ENCODE results near the gene SCLY. TPM values are rescaled to one million over a fixed set of nuclear protein-coding genes. Genes with fewer than 3 reads are reported as not detected.

SCLY gene
- total and polyA plus RNA-seq, 2 of the 8 experiments (the other 6 are each of a cell fraction or from before 2014, with no cell fraction given) = 79.0 to 79.5 TPM

- H3K27me3 ChIP-seq (replicated peaks in 1 of 4; ENCODE audit: control insufficient read depth in 3 of 4, extremely low read depth in 1 of 4, insufficient read depth in 3 of 4, low read length in 3 of 4) = no peaks in the 10 kb centered on the region
- H3K18ac ChIP-seq (ENCODE audit: extremely low read depth, low read length) = no peak overlapping the region
- H2BK12ac ChIP-seq (ENCODE audit: low read depth, low read length) = no peak overlapping the region
- no peak overlapping the region for H3K4me3 ChIP-seq (ENCODE audit: extremely low read depth in 1 of 4, insufficient read depth in 2 of 4, low read depth in 3 of 4, low read length in 4 of 4)
- no peak overlapping the region for H3K27ac ChIP-seq (ENCODE audit: low read depth, low read length)
- peaks cover 14 to 67% (median 46%) of the 10 kb centered on the region in 4 experiments for H3K36me3 ChIP-seq (ENCODE audit: control insufficient read depth in 2 of 4, insufficient read depth in 4 of 4, low read length in 3 of 4)
- H3K23me2 ChIP-seq (ENCODE audit: low read depth, low read length) = peaks cover 6% of the 10 kb centered on the region; the same call in 1 of the 2 replicates
- H3K23ac ChIP-seq (ENCODE audit: insufficient read length) = no peak overlapping the region
- no peak overlapping the region for H2BK120ac ChIP-seq (replicated peaks; ENCODE audit: low read depth, low read length)
- H3K56ac ChIP-seq (replicated peaks; ENCODE audit: insufficient read length, low read depth, low read length) = no peak overlapping the region
- H2AFZ ChIP-seq (ENCODE audit: low read length) = no peak overlapping the region
- no peak overlapping the region for H3K4me2 ChIP-seq (ENCODE audit: insufficient read depth in 1 of 2, low read depth in 2 of 2, low read length in 2 of 2)
- TF ChIP-seq TEAD4 (IDR thresholded peaks at IDR 0.05; ENCODE audit: low read depth, low read length) (no peak), SIRT6 (IDR thresholded peaks at IDR 0.05; ENCODE audit: low read length) (no peak), SAP30 (IDR thresholded peaks at IDR 0.05; ENCODE audit: insufficient read depth, insufficient replicate concordance, low read length) (no peak), EP300 (IDR thresholded peaks at IDR 0.05; ENCODE audit: borderline replicate concordance in 1 of 2, low read depth in 2 of 2, low read length in 2 of 2) (no peak), SUZ12 (IDR thresholded peaks at IDR 0.05; ENCODE audit: low read length) (no peak), CBX8 (IDR thresholded peaks at IDR 0.05; ENCODE audit: borderline replicate concordance, low read depth, low read length) (no peak), GTF2F1 (IDR thresholded peaks at IDR 0.05; ENCODE audit: borderline replicate concordance, low read depth, low read length) (no peak)
- no peak overlapping the region for H2BK20ac ChIP-seq (ENCODE audit: low read length)
- no peak overlapping the region for H3K14ac ChIP-seq (ENCODE audit: insufficient read length)
- H3K9me3 ChIP-seq (ENCODE audit: insufficient read depth in 2 of 2, low read depth in 1 of 2, low read length in 1 of 2) = no peaks in the 10 kb centered on the region
- H3K4me1 ChIP-seq (replicated peaks in 1 of 4; ENCODE audit: control insufficient read depth in 3 of 4, insufficient read depth in 4 of 4, low read length in 3 of 4) = peaks cover 0 to 7% (median 3%) of the 10 kb centered on the region in 4 experiments; a peak in 5 of 7 replicates
- H4K5ac ChIP-seq (ENCODE audit: insufficient read length, low read depth, low read length) = no peak overlapping the region
- H3K4ac ChIP-seq (replicated peaks; ENCODE audit: insufficient read length, low read depth, low read length) = no peak overlapping the region
- H3K79me2 ChIP-seq (ENCODE audit: control insufficient read depth in 1 of 2, insufficient read depth in 2 of 2, low read length in 2 of 2) = peaks cover 5 to 63% of the 10 kb centered on the region in 2 experiments
- H4K8ac ChIP-seq (ENCODE audit: extremely low read depth, insufficient read depth, low read length) = no peak overlapping the region
- no peak overlapping the region for H2BK5ac ChIP-seq (ENCODE audit: low read depth, low read length)
- no peak overlapping the region for H2AK5ac ChIP-seq (ENCODE audit: low read depth, low read length)
- H3K79me1 ChIP-seq (ENCODE audit: low read depth, low read length) = peaks cover 2% of the 10 kb centered on the region; the same call in 1 of the 2 replicates
- H4K91ac ChIP-seq (replicated peaks; ENCODE audit: insufficient read length, low read length) = no peak overlapping the region
- FAIRE-seq (no peak), DNase-seq (ENCODE audit: low read depth in 1 of 2, low spot score in 2 of 2) (no peak)
- H4K20me1 ChIP-seq (replicated peaks in 1 of 2; ENCODE audit: control insufficient read depth in 1 of 2, insufficient read depth in 2 of 2, low read length in 2 of 2) = peaks cover 2 to 9% of the 10 kb centered on the region in 2 experiments
- 93% methylated on average over 9 of the region's 9 CpGs; no CpG with 5 or more reads in 1 of the 2 experiments for WGBS, 2 experiments (ENCODE audit: extremely low coverage in 1 of 2, insufficient coverage in 1 of 2, insufficient read length in 1 of 2, insufficient replicate concordance in 2 of 2, low coverage in 1 of 2, low lambda C conversion rate in 2 of 2, missing lambda C conversion rate in 1 of 2)
- ChIA-PET POLR2A (ENCODE audit: partially characterized antibody) (no interaction called here), CTCF (ENCODE audit: partially characterized antibody) (no interaction called here)
- H3K9ac ChIP-seq (replicated peaks in 1 of 4; ENCODE audit: extremely low read depth in 1 of 4, low read depth in 3 of 4, low read length in 3 of 4) = no peak overlapping the region
- no peak overlapping the region for H2BK15ac ChIP-seq (ENCODE audit: low read length)
These were observed 5.4 kb downstream of the SCLY start for GRCh38 chr2:238066218-238066617.
